IPS-18a (cell line): ENCODE measurements around the gene PCARE.
"Not testable (repeated sequence)": the region's sequence is repeated elsewhere in the genome, so short reads cannot be mapped to it uniquely, and the experiment has no call there.

ENCODE experiments used
- H3K27ac ChIP-seq: one replicate; pipeline ENCODE4 v1.5.1; 2013; ENCODE audit warnings: low read length
- H3K27me3 ChIP-seq: one replicate; pipeline ENCODE4 v1.6.1; 2013; ENCODE audit warnings: mild to moderate bottlenecking, low read length; ENCODE audit not compliant: control insufficient read depth, insufficient read depth
- H3K36me3 ChIP-seq: one replicate; pipeline ENCODE4 v1.6.1; 2013; ENCODE audit warnings: low read depth, low read length; ENCODE audit not compliant: control insufficient read depth
- H3K4me1 ChIP-seq: one replicate; pipeline ENCODE4 v1.6.1; 2013; ENCODE audit warnings: low read depth, low read length; ENCODE audit not compliant: control insufficient read depth
- H3K4me3 ChIP-seq: one replicate; pipeline ENCODE4 v1.5.1; 2013; ENCODE audit warnings: low read length
- H3K9ac ChIP-seq: one replicate; pipeline ENCODE4 v1.6.1; 2013; ENCODE audit warnings: mild to moderate bottlenecking, low read length, moderate library complexity
- H3K9me3 ChIP-seq: one replicate; pipeline ENCODE4 v1.6.1; 2013; ENCODE audit warnings: low read depth, low read length; ENCODE audit not compliant: control insufficient read depth

Gene PCARE

DNA sequence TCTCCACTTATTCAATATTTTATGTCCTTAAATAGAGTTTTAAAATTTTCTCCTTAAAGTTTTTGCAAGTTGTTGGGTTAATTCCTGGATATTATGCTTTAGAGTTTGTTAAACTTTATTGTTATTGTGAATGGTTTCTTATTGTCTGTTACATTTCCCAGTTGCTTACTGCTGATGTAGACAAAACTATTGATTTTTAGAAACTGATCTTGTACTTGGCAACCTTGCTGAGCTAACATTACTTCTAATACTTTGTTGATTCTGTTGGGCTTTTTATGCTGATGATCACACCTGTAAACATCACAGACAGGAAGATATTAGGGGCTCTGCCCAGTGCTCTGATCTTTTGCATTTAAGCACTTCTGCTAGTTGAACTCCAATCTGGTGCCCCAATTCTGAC is 38.1 kb upstream of the PCARE start:
- no peak overlapping the region for H3K27ac ChIP-seq
- no peak overlapping the region for H3K4me3 ChIP-seq
- no peaks in the 10 kb centered on the region for H3K4me1 ChIP-seq
- no peaks in the 10 kb centered on the region for H3K9me3 ChIP-seq
- H3K36me3 ChIP-seq = no peaks in the 10 kb centered on the region
- H3K9ac ChIP-seq = no peak overlapping the region
- H3K27me3 ChIP-seq = peaks cover 48% of the 10 kb centered on the region

DNA sequence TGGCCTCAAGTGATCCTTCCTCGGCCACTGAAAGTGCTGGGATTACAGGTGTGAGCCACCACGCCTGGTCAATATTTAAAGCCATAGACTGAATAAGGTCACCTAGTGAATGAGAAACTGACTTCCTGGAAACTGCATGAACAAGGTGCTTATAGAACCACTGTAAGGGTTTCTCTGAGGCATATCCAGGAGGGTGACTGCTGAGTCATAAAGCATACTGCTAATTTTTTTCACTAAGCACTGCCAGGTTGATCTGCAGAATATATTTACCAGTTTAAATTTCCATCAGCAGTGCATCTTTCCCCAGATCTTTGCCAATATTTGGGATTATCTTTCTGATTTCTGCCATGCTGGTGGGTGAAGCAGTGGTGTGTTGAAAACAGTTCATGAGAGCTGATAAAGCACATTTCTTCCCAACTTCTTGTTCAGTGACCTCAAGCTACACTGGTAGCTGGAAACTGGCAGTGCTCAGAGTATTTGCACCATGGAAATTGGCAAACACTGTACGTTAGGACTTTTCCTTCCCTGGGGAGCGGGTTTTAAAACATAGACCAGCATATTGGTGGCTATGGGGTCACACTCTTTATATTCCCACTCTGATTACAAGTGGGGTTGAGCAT is 36.7 kb upstream of the PCARE start:
- H3K4me1 ChIP-seq = no peaks in the 10 kb centered on the region
- H3K27me3 ChIP-seq = peaks cover 34% of the 10 kb centered on the region
- no peaks in the 10 kb centered on the region for H3K9me3 ChIP-seq
- H3K36me3 ChIP-seq = no peaks in the 10 kb centered on the region
- H3K9ac ChIP-seq = no peak overlapping the region
- H3K4me3 ChIP-seq = no peak overlapping the region
- no peak overlapping the region for H3K27ac ChIP-seq

DNA sequence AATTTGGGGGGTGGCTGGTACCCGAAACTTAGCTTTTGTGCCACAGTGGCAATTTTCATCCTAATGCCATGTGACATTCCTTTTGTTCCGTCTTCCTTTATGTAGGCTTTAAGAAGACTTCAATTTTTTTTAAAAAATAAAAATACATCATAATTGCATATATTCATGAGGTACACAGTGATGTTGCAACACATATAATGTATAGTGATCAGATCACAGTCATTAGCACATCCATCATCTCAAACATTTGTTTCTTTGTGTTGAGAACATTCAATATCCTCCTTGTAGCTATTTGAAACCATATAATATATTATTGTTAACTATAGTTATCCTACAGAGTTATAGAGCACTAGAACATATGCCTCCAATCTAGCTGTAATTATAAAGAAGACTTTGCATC is 34.9 kb upstream of the PCARE start:
- peaks cover 21% of the 10 kb centered on the region for H3K27me3 ChIP-seq
- H3K36me3 ChIP-seq = no peaks in the 10 kb centered on the region
- no peak overlapping the region for H3K27ac ChIP-seq
- H3K9me3 ChIP-seq = no peaks in the 10 kb centered on the region
- no peaks in the 10 kb centered on the region for H3K4me1 ChIP-seq
- no peak overlapping the region for H3K9ac ChIP-seq
- H3K4me3 ChIP-seq = no peak overlapping the region

DNA sequence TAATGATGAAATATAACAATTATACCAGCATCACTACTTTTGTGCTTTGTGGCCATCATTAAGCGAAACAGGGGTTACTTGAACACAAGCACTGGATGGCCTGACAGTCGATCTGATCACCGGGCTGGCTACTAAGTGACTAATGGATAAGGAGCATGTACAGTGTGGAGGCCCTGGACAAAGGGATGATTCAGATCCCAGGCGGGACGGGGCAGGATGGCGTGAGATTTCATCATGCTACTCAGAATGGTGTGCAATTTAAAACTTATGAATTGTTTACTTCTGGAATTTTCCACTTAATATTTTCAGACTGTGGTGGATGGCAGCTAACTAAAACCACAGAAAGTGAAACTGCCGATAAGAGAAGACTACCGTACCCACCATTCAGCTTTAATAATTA is 33.9 kb upstream of the PCARE start:
- peaks cover 10% of the 10 kb centered on the region for H3K27me3 ChIP-seq
- no peak overlapping the region for H3K4me3 ChIP-seq
- no peaks in the 10 kb centered on the region for H3K9me3 ChIP-seq
- no peaks in the 10 kb centered on the region for H3K36me3 ChIP-seq
- H3K4me1 ChIP-seq = no peaks in the 10 kb centered on the region
- H3K9ac ChIP-seq = no peak overlapping the region
- no peak overlapping the region for H3K27ac ChIP-seq

DNA sequence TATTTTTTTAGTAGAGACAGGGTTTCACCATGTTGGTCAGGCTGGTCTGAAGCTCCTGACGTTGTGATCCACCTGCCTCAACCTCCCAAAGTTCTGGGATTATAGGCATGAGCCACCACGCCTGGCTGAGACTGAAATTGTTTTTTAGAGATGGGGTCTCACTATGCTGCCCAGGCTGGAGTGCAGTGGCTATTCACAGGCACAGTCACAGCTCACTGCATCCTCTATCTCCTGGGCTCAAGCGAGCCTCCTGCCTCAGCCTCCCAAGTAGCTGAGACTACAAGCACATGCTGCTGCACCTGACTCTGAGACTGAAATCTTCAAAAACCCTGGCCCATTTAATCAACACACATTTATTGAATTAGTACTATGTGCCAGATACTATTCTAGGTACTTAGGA is 33.2 kb upstream of the PCARE start:
- not testable (repeated sequence) for H3K27ac ChIP-seq, H3K27me3 ChIP-seq, H3K9me3 ChIP-seq, H3K4me1 ChIP-seq, H3K36me3 ChIP-seq, H3K4me3 ChIP-seq, H3K9ac ChIP-seq

GRCh38 chr2:29106980-29107388 is 32.7 kb upstream of the PCARE start:
- Histone ChIP-seq H3K4me1 (no peaks in the 10 kb centered on the region), H3K4me3 (no peak overlapping the region), H3K27ac (no peak overlapping the region), H3K9ac (no peak overlapping the region), H3K36me3 (no peaks in the 10 kb centered on the region), H3K9me3 (no peaks in the 10 kb centered on the region), H3K27me3 (no peaks in the 10 kb centered on the region)

DNA sequence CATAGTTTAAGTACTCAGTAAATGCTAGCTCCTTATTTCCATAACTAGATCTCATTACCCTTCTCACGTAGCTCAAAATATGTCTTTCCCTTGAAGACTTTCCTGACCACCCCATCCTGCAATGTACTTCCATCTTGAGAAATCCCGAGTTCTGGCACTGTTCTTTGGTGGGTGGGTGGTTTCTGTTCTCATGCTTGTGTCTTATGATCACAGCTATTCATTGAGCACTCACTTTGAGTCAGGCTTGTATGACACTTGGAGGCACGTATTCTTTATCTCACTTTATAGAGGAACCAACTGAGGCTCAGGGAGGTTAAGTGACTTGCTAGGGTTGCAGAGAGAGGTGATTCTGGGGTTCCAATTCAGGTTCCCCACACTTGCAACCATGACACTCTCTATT is 31.9 kb upstream of the PCARE start:
- Histone ChIP-seq H3K27me3 (no peaks in the 10 kb centered on the region), H3K27ac (no peak overlapping the region), H3K9me3 (no peaks in the 10 kb centered on the region), H3K4me1 (no peaks in the 10 kb centered on the region), H3K4me3 (no peak overlapping the region), H3K9ac (no peak overlapping the region), H3K36me3 (no peaks in the 10 kb centered on the region)

- Histone ChIP-seq H3K9ac (no peak overlapping the region), H3K4me1 (no peaks in the 10 kb centered on the region), H3K4me3 (no peak overlapping the region), H3K27me3 (no peaks in the 10 kb centered on the region), H3K9me3 (no peaks in the 10 kb centered on the region), H3K27ac (no peak overlapping the region), H3K36me3 (no peaks in the 10 kb centered on the region)
Observed at GRCh38 chr2:29105375-29105774, 31.1 kb upstream of the PCARE start.

DNA sequence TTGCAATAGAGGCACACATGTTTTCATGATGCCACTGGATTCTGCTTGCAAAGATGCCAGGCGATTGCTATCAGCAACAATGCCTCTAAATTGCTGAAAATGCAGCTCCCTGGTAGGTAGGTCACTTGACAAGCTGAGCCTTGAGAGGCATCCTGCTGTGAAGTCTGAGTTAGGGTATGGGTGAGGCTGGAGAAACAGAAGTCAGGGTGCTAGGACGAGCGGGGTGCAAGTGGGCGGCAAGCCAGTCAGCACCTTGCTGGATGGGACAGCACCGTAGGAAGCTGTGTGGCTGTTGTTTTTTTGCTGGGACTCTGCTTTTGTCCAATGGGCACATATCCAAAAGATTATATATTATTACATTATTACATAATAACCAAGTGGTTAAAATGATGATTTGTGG is 30.4 kb upstream of the PCARE start:
- Histone ChIP-seq H3K4me1 (no peaks in the 10 kb centered on the region), H3K27me3 (no peaks in the 10 kb centered on the region), H3K9me3 (no peaks in the 10 kb centered on the region), H3K36me3 (no peaks in the 10 kb centered on the region), H3K27ac (no peak overlapping the region), H3K4me3 (no peak overlapping the region), H3K9ac (no peak overlapping the region)

- Histone ChIP-seq H3K27me3 (no peaks in the 10 kb centered on the region), H3K4me3 (no peak overlapping the region), H3K36me3 (no peaks in the 10 kb centered on the region), H3K9me3 (no peaks in the 10 kb centered on the region), H3K4me1 (no peaks in the 10 kb centered on the region), H3K9ac (no peak overlapping the region), H3K27ac (no peak overlapping the region)
Observed at GRCh38 chr2:29100564-29100963, 26.2 kb upstream of the PCARE start.

DNA sequence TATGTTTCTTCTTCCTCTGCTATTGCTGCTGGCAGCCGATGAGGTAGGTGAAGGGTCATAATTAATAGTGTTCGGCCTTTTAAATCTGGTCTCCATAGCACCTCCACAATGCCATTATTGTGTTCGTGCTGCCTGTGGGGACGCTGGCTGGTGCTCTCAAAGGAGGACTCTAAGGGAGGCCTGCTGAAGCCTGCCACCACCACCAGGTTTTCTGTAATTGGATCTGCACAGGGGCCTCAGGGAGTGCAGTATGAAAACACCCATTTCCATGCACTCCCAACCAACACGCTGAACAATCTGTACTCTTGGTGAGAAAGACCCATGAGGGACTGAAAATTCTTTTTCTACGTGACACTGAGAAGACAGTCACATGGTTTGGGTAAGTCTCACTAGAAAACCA is 23.2 kb upstream of the PCARE start:
- Histone ChIP-seq H3K9ac (no peak overlapping the region), H3K4me1 (no peaks in the 10 kb centered on the region), H3K27me3 (no peaks in the 10 kb centered on the region), H3K27ac (no peak overlapping the region), H3K9me3 (no peaks in the 10 kb centered on the region), H3K4me3 (no peak overlapping the region), H3K36me3 (no peaks in the 10 kb centered on the region)

- H3K9ac ChIP-seq = no peak overlapping the region
- no peaks in the 10 kb centered on the region for H3K27me3 ChIP-seq
- H3K4me1 ChIP-seq = no peaks in the 10 kb centered on the region
- no peak overlapping the region for H3K27ac ChIP-seq
- no peaks in the 10 kb centered on the region for H3K9me3 ChIP-seq
- no peaks in the 10 kb centered on the region for H3K36me3 ChIP-seq
- no peak overlapping the region for H3K4me3 ChIP-seq
Observed at GRCh38 chr2:29096969-29097368, 22.6 kb upstream of the PCARE start.
